Naive thymus-derived CD4-positive, alpha-beta T cell (primary cell): ENCODE results near the gene CLPSL1. TPM values are rescaled to one million over a fixed set of nuclear protein-coding genes. Genes with fewer than 3 reads are reported as not detected.

Experiments
- ATAC-seq: fragments of 150-1000 bp; cut with Tn5 transposase; 2 replicates; pipeline ENCODE4 v1.10.0; 2021; ENCODE audit warnings: mild to moderate bottlenecking, moderate library complexity
- CTCF ChIA-PET: fragments of 350-600 bp; sonication (Branson Sonifier 250); formaldehyde crosslinking; loops from one replicate; lab custom pipeline; 2021; ENCODE audit warnings: antibody characterized with exemption; lab: Charles Lee
- POLR2A ChIA-PET: fragments of 350-600 bp; sonication (Branson Sonifier 250); formaldehyde crosslinking; loops from one replicate; lab custom pipeline; 2021; ENCODE audit warnings: antibody characterized with exemption, inconsistent platforms; lab: Charles Lee
- DNase-seq, 9 donors: peaks; one replicate each; pipeline versions ENCODE4 v3.0.0 to v3.0.0-alpha.2; 2020 to 2022; ENCODE audit warnings: mixed read lengths in 1 of 9
- H3K27ac ChIP-seq: one replicate; pipeline ENCODE4 v1.7.0; 2013; ENCODE audit warnings: mild to moderate bottlenecking, low read depth, low read length, moderate library complexity
- H3K27me3 ChIP-seq, 2 donors: one replicate each; pipeline ENCODE4 v1.7.0; 2013; ENCODE audit warnings: low read length in 2 of 2, mild to moderate bottlenecking in 2 of 2, moderate library complexity in 2 of 2; ENCODE audit not compliant: control insufficient read depth in 2 of 2, insufficient read depth in 2 of 2
- H3K36me3 ChIP-seq, 3 experiments: 1 replicate in 2 of 3; 2 replicates in 1 of 3; pipeline ENCODE4 v1.7.0; 2013; ENCODE audit warnings: low read length in 3 of 3, mild to moderate bottlenecking in 3 of 3, moderate library complexity in 1 of 3; ENCODE audit not compliant: insufficient read depth in 3 of 3, control insufficient read depth in 2 of 3
- H3K4me1 ChIP-seq, 2 donors: one replicate each; pipeline ENCODE4 v1.7.0; 2013; ENCODE audit warnings: low read length in 2 of 2, mild to moderate bottlenecking in 2 of 2, moderate library complexity in 1 of 2; ENCODE audit not compliant: control insufficient read depth in 2 of 2, insufficient read depth in 2 of 2
- H3K4me3 ChIP-seq: 2 replicates; pipeline ENCODE4 v1.7.0; 2013; ENCODE audit warnings: mild to moderate bottlenecking, low read length
- H3K9me3 ChIP-seq, 3 experiments: 1 replicate in 2 of 3; 2 replicates in 1 of 3; pipeline ENCODE4 v1.7.0; 2013; ENCODE audit warnings: low read length in 3 of 3; ENCODE audit not compliant: control insufficient read depth in 2 of 3
- H3K27ac Mint-ChIP-seq, 9 donors: one replicate each; pipeline ENCODE4 v1.8.0; 2020 to 2022; ENCODE audit warnings: mixed read lengths in 9 of 9, mild to moderate bottlenecking in 8 of 9, moderate library complexity in 5 of 9, inconsistent platforms in 2 of 9
- H3K27me3 Mint-ChIP-seq, 5 donors: one replicate each; pipeline ENCODE4 v1.8.0; 2021 to 2022; ENCODE audit warnings: mixed read lengths in 5 of 5, mild to moderate bottlenecking in 1 of 5
- H3K36me3 Mint-ChIP-seq, 5 donors: one replicate each; pipeline ENCODE4 v1.8.0; 2020 to 2022; ENCODE audit warnings: mixed read lengths in 5 of 5, mild to moderate bottlenecking in 3 of 5, inconsistent platforms in 1 of 5
- H3K4me1 Mint-ChIP-seq, 7 donors: one replicate each; pipeline ENCODE4 v1.8.0; 2020 to 2022; ENCODE audit warnings: mixed read lengths in 7 of 7, mild to moderate bottlenecking in 3 of 7, inconsistent platforms in 1 of 7
- H3K4me3 Mint-ChIP-seq, 10 donors: one replicate each; pipeline ENCODE4 v1.8.0; 2020 to 2022; ENCODE audit warnings: mild to moderate bottlenecking in 10 of 10, mixed read lengths in 10 of 10, moderate library complexity in 6 of 10, inconsistent platforms in 2 of 10
- H3K9me3 Mint-ChIP-seq, 11 donors: one replicate each; pipeline ENCODE4 v1.8.0; 2020 to 2022; ENCODE audit warnings: mixed read lengths in 11 of 11, mild to moderate bottlenecking in 4 of 11, inconsistent platforms in 1 of 11, moderate library complexity in 1 of 11
- intact Hi-C, 2 donors: fragments of 100-400 bp; cut with micrococcal nuclease; formaldehyde crosslinking; loops; one replicate each; pipeline ENCODE4 v1.15.1; 2023
- polyA plus RNA-seq, 2 donors: library from polyadenylated mRNA; unstranded; fragments of 300-500 nt; fragmentation: Illumina TruSeq; gene quantifications; one replicate each; pipeline ENCODE4 v1.2.3, GENCODE V29; 2021
- total RNA-seq, 6 experiments: library from RNA in 5 of 6; stranded (reverse) in 5 of 6; gene quantifications; 1 replicate in 5 of 6; 2 replicates in 1 of 6; pipeline ENCODE4 v1.2.3 and lab custom pipeline; 2021 to 2026

CLPSL1 gene
- total and polyA plus RNA-seq, 7 experiments from 2014 or later: not detected

GRCh38 chr6:35781290-35781689 is 471 bp downstream of the CLPSL1 start:
- peaks cover 0 to 2% (median 0%) of the 10 kb centered on the region in 11 donors for H3K9me3 Mint-ChIP-seq
- Histone ChIP-seq H3K9me3 (no peaks in the 10 kb centered on the region), H3K36me3 (no peaks in the 10 kb centered on the region), H3K4me3 (no peak overlapping the region), H3K27ac (no peak overlapping the region), H3K27me3 (peaks cover 3 to 4% of the 10 kb centered on the region in 2 donors), H3K4me1 (no peaks in the 10 kb centered on the region)
- intact Hi-C loops: no loop called here
- H3K27ac Mint-ChIP-seq: no peak overlapping the region
- no peaks in the 10 kb centered on the region for H3K36me3 Mint-ChIP-seq
- DNase-seq (no peak), ATAC-seq (no peak)
- ChIA-PET POLR2A (no interaction called here), CTCF (no interaction called here)
- H3K4me1 Mint-ChIP-seq: peaks cover 0 to 8% (median 4%) of the 10 kb centered on the region in 7 donors
- H3K4me3 Mint-ChIP-seq: no peak overlapping the region
- peaks cover 27 to 48% (median 40%) of the 10 kb centered on the region in 5 donors for H3K27me3 Mint-ChIP-seq

GRCh38 chr6:35782424-35782823 is 1.6 kb downstream of the CLPSL1 start:
- Histone ChIP-seq H3K36me3 (no peaks in the 10 kb centered on the region), H3K27ac (no peak overlapping the region), H3K4me3 (no peak overlapping the region), H3K9me3 (no peaks in the 10 kb centered on the region), H3K27me3 (peaks cover 0 to 3% of the 10 kb centered on the region in 2 donors), H3K4me1 (no peaks in the 10 kb centered on the region)
- intact Hi-C loops: no loop called here
- ChIA-PET POLR2A (no interaction called here), CTCF (no interaction called here)
- H3K27me3 Mint-ChIP-seq: peaks cover 33 to 52% (median 41%) of the 10 kb centered on the region in 5 donors
- no peak for ATAC-seq
- no peak for DNase-seq
- no peak overlapping the region for H3K27ac Mint-ChIP-seq
- H3K9me3 Mint-ChIP-seq: peaks cover 0 to 2% (median 0%) of the 10 kb centered on the region in 11 donors
- no peak overlapping the region for H3K4me3 Mint-ChIP-seq
- H3K4me1 Mint-ChIP-seq: peaks cover 0 to 4% (median 3%) of the 10 kb centered on the region in 7 donors
- no peaks in the 10 kb centered on the region for H3K36me3 Mint-ChIP-seq

- Histone ChIP-seq H3K4me1 (no peaks in the 10 kb centered on the region), H3K27me3 (peaks cover 0 to 3% of the 10 kb centered on the region in 2 donors), H3K9me3 (no peaks in the 10 kb centered on the region), H3K36me3 (no peaks in the 10 kb centered on the region), H3K27ac (no peak overlapping the region), H3K4me3 (no peak overlapping the region)
- Mint-ChIP-seq H3K9me3 (peaks cover 0 to 2% (median 0%) of the 10 kb centered on the region in 11 donors), H3K4me1 (peaks cover 0 to 2% (median 0%) of the 10 kb centered on the region in 7 donors), H3K36me3 (no peaks in the 10 kb centered on the region), H3K27me3 (peaks cover 32 to 58% (median 47%) of the 10 kb centered on the region in 5 donors), H3K4me3 (no peak overlapping the region), H3K27ac (no peak overlapping the region)
- ChIA-PET POLR2A (no interaction called here), CTCF (no interaction called here)
- intact Hi-C loops: no loop called here
- no peak for ATAC-seq
- DNase-seq: no peak
Measured at GRCh38 chr6:35784200-35784599, 3.4 kb downstream of the CLPSL1 start.

GRCh38 chr6:35786272-35786671 is 5.5 kb downstream of the CLPSL1 start:
- Mint-ChIP-seq H3K27me3 (peaks cover 40 to 63% (median 52%) of the 10 kb centered on the region in 5 donors), H3K4me3 (no peak overlapping the region), H3K9me3 (peaks cover 0 to 2% (median 0%) of the 10 kb centered on the region in 11 donors), H3K27ac (no peak overlapping the region), H3K36me3 (no peaks in the 10 kb centered on the region), H3K4me1 (peaks cover 0 to 2% (median 0%) of the 10 kb centered on the region in 7 donors)
- no peak for DNase-seq
- no peaks in the 10 kb centered on the region for H3K36me3 ChIP-seq
- H3K4me1 ChIP-seq: no peaks in the 10 kb centered on the region
- no peak for ATAC-seq
- POLR2A ChIA-PET: no interaction called here
- no peaks in the 10 kb centered on the region for H3K9me3 ChIP-seq
- H3K27me3 ChIP-seq: peaks cover 0 to 3% of the 10 kb centered on the region in 2 donors
- CTCF ChIA-PET: no interaction called here
- intact Hi-C loops: no loop called here
- no peak overlapping the region for H3K27ac ChIP-seq
- H3K4me3 ChIP-seq: no peak overlapping the region

GRCh38 chr6:35786810-35787209 is 6.0 kb downstream of the CLPSL1 start:
- Mint-ChIP-seq H3K4me3 (no peak overlapping the region), H3K27me3 (peaks cover 40 to 61% (median 52%) of the 10 kb centered on the region in 5 donors), H3K36me3 (no peaks in the 10 kb centered on the region), H3K4me1 (peaks cover 0 to 2% (median 0%) of the 10 kb centered on the region in 7 donors), H3K9me3 (peaks cover 0 to 2% (median 0%) of the 10 kb centered on the region in 11 donors), H3K27ac (no peak overlapping the region)
- Histone ChIP-seq H3K27me3 (peaks cover 0 to 3% of the 10 kb centered on the region in 2 donors), H3K27ac (no peak overlapping the region), H3K36me3 (no peaks in the 10 kb centered on the region), H3K9me3 (no peaks in the 10 kb centered on the region), H3K4me1 (no peaks in the 10 kb centered on the region), H3K4me3 (no peak overlapping the region)
- intact Hi-C loops: no loop called here
- CTCF ChIA-PET: no interaction called here
- no peak for ATAC-seq
- POLR2A ChIA-PET: no interaction called here
- no peak for DNase-seq

- Histone ChIP-seq H3K4me3 (no peak overlapping the region), H3K9me3 (no peaks in the 10 kb centered on the region), H3K27ac (no peak overlapping the region), H3K4me1 (no peaks in the 10 kb centered on the region), H3K27me3 (peaks cover 0 to 3% of the 10 kb centered on the region in 2 donors), H3K36me3 (no peaks in the 10 kb centered on the region)
- no peak overlapping the region for H3K27ac Mint-ChIP-seq
- no peak for DNase-seq
- peak; percentile 8 for ATAC-seq
- intact Hi-C loops: no loop called here
- CTCF ChIA-PET: no interaction called here
- H3K9me3 Mint-ChIP-seq: no peaks in the 10 kb centered on the region
- H3K36me3 Mint-ChIP-seq: no peaks in the 10 kb centered on the region
- H3K27me3 Mint-ChIP-seq: peaks cover 36 to 56% (median 51%) of the 10 kb centered on the region in 5 donors
- H3K4me1 Mint-ChIP-seq: peaks cover 0 to 2% (median 0%) of the 10 kb centered on the region in 7 donors
- H3K4me3 Mint-ChIP-seq: no peak overlapping the region
- POLR2A ChIA-PET: no interaction called here
Measured at GRCh38 chr6:35787266-35788218, 6.7 kb downstream of the CLPSL1 start.
